Thyroid gland (tissue), 4 donors: ENCODE measurements around the gene FAM53A. TPM values are rescaled to one million over a fixed set of nuclear protein-coding genes. Genes with fewer than 3 reads are reported as not detected.

Source experiments
- DNase-seq, 2 donors: peaks; one replicate each; pipeline ENCODE4 v3.0.0-alpha.2; 2019
- H3K27ac ChIP-seq, 3 donors: fragments of 200-600 bp; sonication (generic); 1 replicate in 2 of 3; 2 replicates in 1 of 3; pipeline ENCODE4 v1.5.1; 2016 to 2019; ENCODE audit warnings: mild to moderate bottlenecking in 1 of 3, moderate library complexity in 1 of 3
- H3K27me3 ChIP-seq: fragments of 200-600 bp; sonication (generic); one replicate; pipeline ENCODE4 v1.5.1; 2019
- H3K36me3 ChIP-seq, 2 donors: fragments of 200-600 bp; sonication (generic); one replicate each; pipeline ENCODE4 v1.5.1; 2016 to 2019
- H3K4me1 ChIP-seq, 2 donors: fragments of 200-600 bp; sonication (generic); one replicate each; pipeline ENCODE4 v1.5.1; 2017 to 2019
- H3K4me3 ChIP-seq, 3 donors: fragments of 200-600 bp; sonication (generic); replicated peaks in 1 of 3; 1 replicate in 2 of 3; 2 replicates in 1 of 3; pipeline ENCODE4 v1.5.1; 2016; ENCODE audit warnings: mild to moderate bottlenecking in 1 of 3
- H3K9me3 ChIP-seq: fragments of 200-600 bp; sonication (generic); one replicate; pipeline ENCODE4 v1.5.1; 2017
- POLR2A ChIP-seq, 2 donors: fragments of 450-650 bp; IDR thresholded peaks; one replicate each; pipeline ENCODE4 v1.6.1; 2017; ENCODE audit warnings: antibody characterized with exemption in 2 of 2, mild to moderate bottlenecking in 2 of 2, moderate library complexity in 1 of 2
- WGBS, 2 donors: methylation state at CpG; one replicate each; pipeline ENCODE4 v1.1.5; 2017; 5-methylcytosine and 5-hydroxymethylcytosine counted together
- intact Hi-C: fragments of 100-400 bp; cut with DNase I; formaldehyde crosslinking; loops from one replicate; pipeline ENCODE4 v1.15.1; 2023
- total RNA-seq, 4 donors: library from RNA; depleted of rRNA; stranded (reverse); fragments of >200 nt; gene quantifications; one replicate each; pipeline ENCODE4 v1.2.3, GENCODE V29; 2016
- TF ChIP-seq, protein P1 (sequence below), 6 experiments: fragments of 200-600 bp in 3 of 6; fragments of 450-650 bp in 3 of 6; sonication (generic) in 3 of 6; IDR thresholded peaks; one replicate each; pipeline ENCODE4 v1.5.1; 2016 to 2019; ENCODE audit warnings: antibody characterized with exemption in 6 of 6, mild to moderate bottlenecking in 2 of 6, inconsistent platforms in 1 of 6, moderate library complexity in 1 of 6

Gene FAM53A
- total RNA-seq, 4 donors from 2014 or later = 17.5 to 34.9 (median 21.7) TPM

DNA sequence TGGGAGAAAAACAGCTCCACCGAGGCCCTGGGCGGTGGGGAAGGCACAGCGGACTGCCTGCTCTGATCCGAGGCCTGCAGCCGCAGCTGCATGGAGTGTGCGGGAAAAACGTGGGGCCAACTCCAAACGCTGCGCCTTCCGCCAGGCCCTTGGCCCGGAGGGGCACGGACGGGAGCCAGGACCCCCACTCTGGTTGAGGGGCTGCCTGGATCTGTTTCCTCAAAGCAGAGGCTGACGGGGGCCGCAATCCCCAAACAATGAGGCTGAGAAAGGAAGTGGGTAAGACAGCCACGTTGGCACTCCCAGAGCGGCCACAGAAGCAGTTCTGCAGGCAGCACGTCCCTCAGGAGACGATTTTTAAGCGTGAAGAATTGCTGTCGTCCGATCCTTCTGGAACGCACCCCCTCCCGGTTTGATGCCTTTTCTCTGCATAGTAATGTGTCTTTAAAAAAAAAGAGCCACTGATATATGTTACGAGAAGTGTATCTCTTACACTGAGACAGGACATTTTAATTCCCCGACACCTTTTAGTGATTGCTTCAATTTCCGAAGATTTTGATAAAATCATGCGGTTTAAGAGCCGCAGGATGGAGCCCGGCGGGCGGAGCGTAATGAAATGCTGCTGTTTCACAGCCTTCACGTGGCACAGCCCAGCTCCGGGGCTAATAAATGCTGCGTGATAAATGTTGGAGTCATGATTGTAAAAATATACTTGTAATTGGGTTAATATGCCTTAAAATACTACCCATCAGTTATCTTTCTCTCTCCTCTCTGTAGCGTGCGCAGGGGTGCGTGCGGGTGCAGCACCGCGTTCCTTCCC, 85.7 kb downstream of the FAM53A start:
- H3K27ac ChIP-seq = no peak overlapping the region
- TF ChIP-seq, protein P1, sequence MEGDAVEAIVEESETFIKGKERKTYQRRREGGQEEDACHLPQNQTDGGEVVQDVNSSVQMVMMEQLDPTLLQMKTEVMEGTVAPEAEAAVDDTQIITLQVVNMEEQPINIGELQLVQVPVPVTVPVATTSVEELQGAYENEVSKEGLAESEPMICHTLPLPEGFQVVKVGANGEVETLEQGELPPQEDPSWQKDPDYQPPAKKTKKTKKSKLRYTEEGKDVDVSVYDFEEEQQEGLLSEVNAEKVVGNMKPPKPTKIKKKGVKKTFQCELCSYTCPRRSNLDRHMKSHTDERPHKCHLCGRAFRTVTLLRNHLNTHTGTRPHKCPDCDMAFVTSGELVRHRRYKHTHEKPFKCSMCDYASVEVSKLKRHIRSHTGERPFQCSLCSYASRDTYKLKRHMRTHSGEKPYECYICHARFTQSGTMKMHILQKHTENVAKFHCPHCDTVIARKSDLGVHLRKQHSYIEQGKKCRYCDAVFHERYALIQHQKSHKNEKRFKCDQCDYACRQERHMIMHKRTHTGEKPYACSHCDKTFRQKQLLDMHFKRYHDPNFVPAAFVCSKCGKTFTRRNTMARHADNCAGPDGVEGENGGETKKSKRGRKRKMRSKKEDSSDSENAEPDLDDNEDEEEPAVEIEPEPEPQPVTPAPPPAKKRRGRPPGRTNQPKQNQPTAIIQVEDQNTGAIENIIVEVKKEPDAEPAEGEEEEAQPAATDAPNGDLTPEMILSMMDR (IDR thresholded peaks at IDR 0.05) = no peak
- no peak for TF ChIP-seq POLR2A (IDR thresholded peaks at IDR 0.05)
- no peaks in the 10 kb centered on the region for H3K4me1 ChIP-seq
- intact Hi-C loops = no loop called here
- no peaks in the 10 kb centered on the region for H3K27me3 ChIP-seq
- DNase-seq = no peak
- H3K9me3 ChIP-seq = no peaks in the 10 kb centered on the region
- H3K36me3 ChIP-seq = no peaks in the 10 kb centered on the region
- 92 to 93% methylated on average over 42 of the region's 42 CpGs for WGBS, 2 donors
- H3K4me3 ChIP-seq = no peak overlapping the region

DNA sequence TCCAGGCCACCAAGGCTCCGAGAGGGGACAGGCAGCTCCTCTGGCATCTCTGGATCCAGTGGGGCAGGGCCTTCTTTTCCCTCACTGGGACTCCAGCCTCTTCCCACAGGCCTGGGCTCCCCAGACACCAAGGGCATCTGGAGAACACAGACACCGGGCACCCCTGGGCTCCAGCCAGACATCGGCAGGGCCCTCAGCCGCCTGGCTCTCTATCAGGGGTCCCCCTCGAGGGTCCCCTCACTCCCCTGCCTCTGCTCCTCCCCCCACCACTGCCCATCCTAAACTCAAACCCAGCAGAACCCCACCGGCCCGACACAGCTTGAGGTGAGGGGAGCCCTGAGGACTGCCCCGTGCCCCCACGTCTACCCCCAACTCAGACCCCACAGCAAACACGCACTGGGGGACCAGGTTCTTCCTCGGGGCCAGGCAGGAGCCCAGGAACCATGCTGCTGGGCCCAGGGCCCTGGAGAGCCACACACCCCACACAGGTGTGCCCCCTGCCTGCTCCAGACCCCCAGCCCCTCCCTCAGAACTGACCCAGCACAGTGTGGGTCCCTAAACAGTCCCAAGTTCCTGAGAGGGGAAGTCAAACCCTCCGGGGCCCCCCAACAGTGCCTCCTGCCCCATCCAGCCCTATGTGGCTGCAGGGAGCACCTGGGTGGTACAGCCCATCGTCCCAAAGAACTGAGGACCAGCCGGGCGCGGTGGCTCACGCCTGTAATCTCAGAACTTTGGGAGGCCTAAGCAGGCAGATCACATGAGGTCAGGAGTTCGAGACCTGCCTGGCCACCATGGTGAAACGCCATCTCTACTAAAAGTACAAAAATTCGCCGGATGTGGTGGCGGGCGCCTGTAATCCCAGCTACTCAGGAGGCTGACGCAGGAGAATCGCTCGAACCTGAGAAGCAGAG, 86.8 kb downstream of the FAM53A start:
- no peaks in the 10 kb centered on the region for H3K36me3 ChIP-seq
- DNase-seq = no peak
- H3K27me3 ChIP-seq = no peaks in the 10 kb centered on the region
- WGBS, 2 donors = 90 to 95% methylated on average over 20 to 22 of the region's 26 CpGs
- H3K9me3 ChIP-seq = no peaks in the 10 kb centered on the region
- H3K4me3 ChIP-seq = no peak overlapping the region
- intact Hi-C loops = no loop called here
- TF ChIP-seq, protein P1 (IDR thresholded peaks at IDR 0.05) = no peak
- no peak for TF ChIP-seq POLR2A (IDR thresholded peaks at IDR 0.05)
- no peaks in the 10 kb centered on the region for H3K4me1 ChIP-seq
- H3K27ac ChIP-seq = no peak overlapping the region

GRCh38 chr4:1596393-1596792, 87.7 kb downstream of the FAM53A start:
- intact Hi-C loops = no loop called here
- no peaks in the 10 kb centered on the region for H3K4me1 ChIP-seq
- H3K27me3 ChIP-seq = no peaks in the 10 kb centered on the region
- DNase-seq = no peak
- TF ChIP-seq, protein P1 (IDR thresholded peaks at IDR 0.05) = no peak
- no peak for TF ChIP-seq POLR2A (IDR thresholded peaks at IDR 0.05)
- no peaks in the 10 kb centered on the region for H3K36me3 ChIP-seq
- no peak overlapping the region for H3K4me3 ChIP-seq
- H3K27ac ChIP-seq = no peak overlapping the region
- WGBS, 2 donors = 89 to 93% methylated on average over 16 of the region's 16 CpGs
- no peaks in the 10 kb centered on the region for H3K9me3 ChIP-seq

GRCh38 chr4:1595789-1596325, 88.3 kb downstream of the FAM53A start:
- intact Hi-C loops = no loop called here
- no peaks in the 10 kb centered on the region for H3K4me1 ChIP-seq
- H3K27ac ChIP-seq = no peak overlapping the region
- no peaks in the 10 kb centered on the region for H3K27me3 ChIP-seq
- H3K36me3 ChIP-seq = no peaks in the 10 kb centered on the region
- no peak for DNase-seq
- H3K4me3 ChIP-seq = no peak overlapping the region
- H3K9me3 ChIP-seq = no peaks in the 10 kb centered on the region
- WGBS, 2 donors = 92 to 93% methylated on average over 8 to 10 of the region's 10 CpGs
- TF ChIP-seq, protein P1 (IDR thresholded peaks at IDR 0.05) = no peak
- no peak for TF ChIP-seq POLR2A (IDR thresholded peaks at IDR 0.05)
